ENCODE measurements around the gene XRCC1.

- TF ChIP-seq CTCF (IDR thresholded peaks at IDR 0.05) (no peak), POLR2A (IDR thresholded peaks at IDR 0.05) (no peak)
Observed at GRCh38 chr19:43612374-43612773, 37.0 kb upstream of the XRCC1 start.

All from right lobe of liver (tissue), 4 donors.